ENCODE measurements around the gene CRTC1.
A peak's percentile ranks its signal among the peaks of the same experiment; 100 is the strongest.

CRTC1 gene, protein sequence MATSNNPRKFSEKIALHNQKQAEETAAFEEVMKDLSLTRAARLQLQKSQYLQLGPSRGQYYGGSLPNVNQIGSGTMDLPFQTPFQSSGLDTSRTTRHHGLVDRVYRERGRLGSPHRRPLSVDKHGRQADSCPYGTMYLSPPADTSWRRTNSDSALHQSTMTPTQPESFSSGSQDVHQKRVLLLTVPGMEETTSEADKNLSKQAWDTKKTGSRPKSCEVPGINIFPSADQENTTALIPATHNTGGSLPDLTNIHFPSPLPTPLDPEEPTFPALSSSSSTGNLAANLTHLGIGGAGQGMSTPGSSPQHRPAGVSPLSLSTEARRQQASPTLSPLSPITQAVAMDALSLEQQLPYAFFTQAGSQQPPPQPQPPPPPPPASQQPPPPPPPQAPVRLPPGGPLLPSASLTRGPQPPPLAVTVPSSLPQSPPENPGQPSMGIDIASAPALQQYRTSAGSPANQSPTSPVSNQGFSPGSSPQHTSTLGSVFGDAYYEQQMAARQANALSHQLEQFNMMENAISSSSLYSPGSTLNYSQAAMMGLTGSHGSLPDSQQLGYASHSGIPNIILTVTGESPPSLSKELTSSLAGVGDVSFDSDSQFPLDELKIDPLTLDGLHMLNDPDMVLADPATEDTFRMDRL

GRCh38 chr19:18683109-18683957 is at the start of gene CRTC1:
TSS of gene CRTC1 (plus strand) at chr19:18683680. CDS start at chr19:18683703, 23 bp downstream.
- DNase-seq: peak; percentile 57

DNA sequence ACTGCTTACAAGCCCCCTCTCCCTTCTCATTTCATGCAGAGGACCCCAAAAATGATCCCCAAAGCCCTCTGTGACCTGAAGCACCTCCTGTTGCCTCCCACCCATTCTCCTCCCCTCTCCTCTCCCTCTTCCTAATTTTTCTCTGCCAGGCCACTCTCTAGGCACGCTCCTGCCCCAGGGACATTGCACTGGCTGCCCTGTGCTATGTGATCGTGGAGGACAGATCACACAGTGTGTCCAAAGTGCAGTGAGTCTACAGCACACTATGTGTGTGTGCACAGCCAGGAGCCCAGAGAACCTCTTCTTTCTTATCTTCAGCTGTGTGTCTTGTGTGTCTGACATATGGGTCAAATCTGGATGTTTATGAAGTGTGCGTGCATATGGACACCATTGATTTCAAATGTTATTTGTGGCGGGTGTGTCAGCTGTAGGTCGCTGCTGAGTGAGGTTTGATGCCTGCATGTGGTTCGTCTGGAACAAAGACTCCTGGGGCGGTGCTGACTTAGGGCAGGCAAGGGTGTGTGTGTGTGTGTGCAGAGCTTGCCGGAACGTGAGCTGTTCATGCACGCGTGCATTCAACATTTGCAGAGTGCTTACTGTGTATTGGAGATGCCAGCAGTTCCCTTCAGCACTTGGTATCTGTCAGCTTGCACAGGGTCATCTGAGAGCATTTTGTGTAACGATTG is 48.7 kb upstream of the CRTC1 start:
- DNase-seq: no peak

- DNase-seq: no peak
Observed at GRCh38 chr19:18635831-18636182, 47.7 kb upstream of the CRTC1 start.

GRCh38 chr19:18636183-18636968 is 47.1 kb upstream of the CRTC1 start:
- peak; percentile 79 for DNase-seq

- no peak for DNase-seq
Observed at GRCh38 chr19:18636969-18637629, 46.4 kb upstream of the CRTC1 start, which contains the start of gene KLHL26. TSS of gene KLHL26 (plus strand) at chr19:18637028. CDS start at chr19:18637055, 27 bp downstream.

GRCh38 chr19:18637673-18638630 is 45.5 kb upstream of the CRTC1 start:
- DNase-seq: no peak

GRCh38 chr19:18639706-18640243 is 43.7 kb upstream of the CRTC1 start:
- no peak for DNase-seq

DNA sequence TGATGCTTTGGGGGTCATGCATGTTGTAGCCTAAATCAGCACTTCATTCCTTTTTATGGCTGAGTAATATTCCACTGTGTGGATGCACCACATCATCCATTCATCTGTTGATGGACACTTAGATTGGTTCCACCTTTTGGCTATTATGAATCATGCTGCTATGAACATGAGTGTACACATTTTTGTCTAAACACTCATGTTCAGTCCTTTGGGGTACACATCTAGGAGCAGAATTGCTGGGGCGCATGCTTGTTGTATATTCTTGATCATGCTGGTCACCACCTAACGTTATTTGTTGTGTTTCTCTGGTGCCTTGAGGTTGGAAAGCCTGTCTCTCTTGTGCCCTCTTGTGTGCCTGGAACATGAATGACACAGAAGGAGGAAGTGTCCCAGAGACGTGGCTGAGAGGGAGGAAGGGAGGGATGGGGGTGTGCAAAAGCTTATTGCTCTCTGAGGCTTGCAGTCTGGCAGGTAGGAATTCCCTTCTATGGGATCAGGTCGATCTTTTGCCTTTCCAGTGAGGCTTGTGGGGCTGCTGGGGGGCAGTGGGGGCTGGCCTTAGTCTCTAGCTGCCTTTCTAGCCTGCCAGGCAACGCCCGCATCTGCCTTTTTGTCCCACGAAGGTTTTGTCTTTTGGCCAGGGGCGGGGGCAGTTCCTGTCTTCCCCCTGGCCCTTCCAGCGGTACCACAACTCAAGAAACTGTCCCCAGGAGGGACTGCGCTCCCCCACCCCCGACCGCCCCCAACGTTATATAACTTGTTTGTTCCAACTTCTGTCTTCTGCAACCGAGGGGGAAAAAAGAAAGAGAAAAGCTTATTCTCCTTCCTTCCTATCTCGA is 39.1 kb upstream of the CRTC1 start:
- peak; percentile 56 for DNase-seq

DNA sequence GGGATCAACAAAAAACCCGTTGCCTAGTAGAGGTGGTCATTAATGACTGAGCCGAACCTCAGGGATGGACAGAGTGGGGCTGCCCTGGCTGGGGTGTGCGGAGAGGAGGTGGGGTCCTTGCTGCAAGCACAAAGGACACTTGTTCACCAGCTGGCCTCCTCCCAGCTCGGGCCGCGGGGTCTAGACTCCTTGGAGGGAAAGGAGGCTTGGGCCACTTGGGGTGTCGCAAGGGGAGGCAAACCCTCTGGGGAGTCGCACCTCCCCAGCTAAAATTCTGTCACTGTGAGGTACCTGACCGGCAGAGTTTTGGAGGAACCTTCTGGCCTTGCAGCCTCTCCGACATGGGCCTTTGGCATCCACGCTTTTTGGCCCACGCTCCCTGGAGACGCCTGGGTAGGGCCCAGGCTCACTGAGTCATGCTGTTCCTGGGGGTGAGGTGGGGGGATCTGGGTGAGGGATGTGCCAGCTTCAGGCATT is 38.4 kb upstream of the CRTC1 start:
- DNase-seq: no peak

DNA sequence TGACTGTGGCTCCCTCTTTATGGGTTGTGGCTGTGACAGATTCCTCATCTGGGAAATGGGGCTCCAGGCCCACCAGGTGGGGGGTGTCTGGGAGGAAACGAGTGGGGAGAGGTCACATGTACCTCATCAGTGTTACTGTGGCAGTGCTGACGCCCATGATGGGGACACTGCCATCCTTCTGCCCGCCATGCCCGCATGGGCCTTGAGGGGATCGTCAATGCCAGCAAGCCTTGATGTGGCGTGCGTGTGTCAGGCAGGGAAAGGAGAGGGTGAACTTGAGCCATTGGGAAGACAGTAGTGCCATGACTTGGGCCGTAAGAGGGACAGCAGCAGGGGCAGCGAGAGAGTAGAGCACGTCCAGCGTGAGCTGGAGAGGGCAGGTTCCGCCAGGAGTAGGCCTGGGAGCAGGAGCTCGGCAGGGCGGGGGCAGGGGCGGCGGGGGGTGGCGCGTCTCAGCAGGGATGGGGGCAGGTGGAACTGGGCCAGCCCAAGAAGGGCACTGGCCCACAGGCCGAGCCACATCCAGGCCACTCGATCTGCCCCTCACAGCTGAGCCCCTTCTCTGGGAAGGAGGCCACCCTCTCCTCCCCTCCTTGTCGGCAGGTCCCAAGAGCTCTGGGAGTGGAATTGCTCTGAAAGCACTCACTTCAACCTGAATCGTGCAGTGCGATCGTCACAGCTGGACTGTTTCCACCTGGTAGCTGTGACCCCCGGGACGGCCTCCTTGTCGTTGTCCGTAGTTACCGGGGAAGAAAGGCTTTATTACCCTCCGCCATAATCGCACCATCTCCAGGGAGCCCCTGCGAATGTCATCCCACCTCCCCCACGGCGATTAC is 36.7 kb upstream of the CRTC1 start:
- DNase-seq: no peak

DNA sequence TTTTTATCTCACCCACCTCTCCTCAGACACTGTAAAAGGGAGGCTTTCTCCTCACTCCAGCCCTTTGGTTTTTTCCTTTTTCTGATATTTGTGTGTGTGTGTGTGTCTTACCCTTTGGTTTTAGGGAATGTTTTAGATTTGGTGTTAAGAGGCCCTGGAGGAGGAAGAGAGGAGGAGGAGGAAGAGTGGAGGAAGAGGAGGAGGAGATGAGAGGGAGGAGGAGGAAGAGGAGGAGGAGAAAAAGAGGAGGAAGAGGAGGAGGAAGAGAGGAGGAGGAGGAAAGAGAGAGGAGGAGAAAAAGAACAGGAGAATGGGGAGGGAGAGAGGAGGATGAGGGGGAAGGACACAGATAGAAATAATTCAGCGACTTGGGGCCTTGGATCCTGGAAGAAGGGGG is 36.1 kb upstream of the CRTC1 start:
- DNase-seq: no peak

DNA sequence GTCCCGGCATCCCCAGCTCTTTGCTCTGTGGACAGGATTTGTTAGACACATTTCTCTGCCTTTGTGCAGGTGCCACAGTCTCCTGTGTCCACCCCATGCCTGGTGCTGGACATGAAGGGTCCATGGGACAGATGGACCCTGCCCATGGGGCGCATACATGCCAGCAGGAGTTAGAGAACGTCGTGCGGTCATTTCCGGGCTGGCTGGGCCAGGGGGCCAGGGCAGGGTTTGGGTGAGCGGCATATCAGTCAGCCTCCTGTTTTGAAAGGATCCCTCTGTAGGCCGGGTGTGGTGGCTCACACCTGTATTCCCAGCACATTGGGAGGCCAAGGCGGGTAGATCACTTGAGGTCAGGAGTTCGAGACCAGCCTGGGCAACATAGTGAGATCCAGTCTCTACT is 35.7 kb upstream of the CRTC1 start:
- no peak for DNase-seq

DNA sequence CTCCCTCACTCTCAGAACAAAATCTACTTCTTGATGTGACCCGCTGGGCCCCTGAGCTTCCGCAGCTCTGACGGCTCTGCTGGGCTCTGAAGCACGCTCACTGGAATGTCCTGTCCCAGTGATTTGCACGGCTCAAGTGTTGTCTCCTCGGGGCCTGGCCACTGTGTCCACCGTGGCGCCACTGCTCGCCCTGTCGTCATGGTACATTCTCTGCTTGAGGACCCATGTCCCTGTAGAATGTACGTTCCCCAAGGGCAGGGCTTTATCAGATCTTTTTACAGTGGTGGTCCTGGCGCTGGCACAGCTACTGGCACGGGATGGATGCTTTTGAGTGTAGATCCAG is 34.5 kb upstream of the CRTC1 start:
- DNase-seq: no peak

DNA sequence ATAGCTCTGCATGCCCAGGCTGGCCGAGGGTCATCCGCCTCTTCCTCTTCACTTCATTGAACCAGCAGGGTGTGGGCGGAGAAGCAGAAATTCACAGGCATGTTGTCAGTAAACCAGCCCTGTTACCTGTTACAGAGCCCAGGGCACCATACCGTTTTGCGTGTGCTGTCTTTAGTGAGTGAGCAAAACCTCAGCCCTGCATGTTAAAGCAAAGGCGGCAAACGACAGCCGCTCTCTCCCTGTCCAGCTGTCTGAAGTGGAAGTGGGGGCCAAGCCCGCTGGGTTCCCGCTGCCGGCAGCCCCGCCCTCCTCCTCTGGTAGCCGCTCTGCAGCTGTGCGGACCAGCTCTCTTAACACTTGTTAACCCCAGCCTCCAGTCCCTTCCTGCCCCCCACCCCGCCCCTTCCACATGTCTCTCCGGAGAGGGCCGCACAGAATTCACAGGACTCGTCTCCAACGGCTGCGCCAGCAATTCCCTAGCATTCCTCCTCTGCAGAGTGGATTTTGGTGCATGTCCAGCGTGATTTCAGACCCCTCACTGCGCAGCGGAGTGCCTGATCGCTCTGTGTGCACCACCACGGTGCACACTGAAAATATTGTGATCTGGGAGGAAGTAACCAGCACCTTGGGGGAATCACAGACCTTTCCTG is 34.0 kb upstream of the CRTC1 start:
- peak; percentile 19 for DNase-seq

GRCh38 chr19:18650021-18650390 is 33.5 kb upstream of the CRTC1 start:
- no peak for DNase-seq

- no peak for DNase-seq
Observed at GRCh38 chr19:18650468-18651041, 32.9 kb upstream of the CRTC1 start.

DNA sequence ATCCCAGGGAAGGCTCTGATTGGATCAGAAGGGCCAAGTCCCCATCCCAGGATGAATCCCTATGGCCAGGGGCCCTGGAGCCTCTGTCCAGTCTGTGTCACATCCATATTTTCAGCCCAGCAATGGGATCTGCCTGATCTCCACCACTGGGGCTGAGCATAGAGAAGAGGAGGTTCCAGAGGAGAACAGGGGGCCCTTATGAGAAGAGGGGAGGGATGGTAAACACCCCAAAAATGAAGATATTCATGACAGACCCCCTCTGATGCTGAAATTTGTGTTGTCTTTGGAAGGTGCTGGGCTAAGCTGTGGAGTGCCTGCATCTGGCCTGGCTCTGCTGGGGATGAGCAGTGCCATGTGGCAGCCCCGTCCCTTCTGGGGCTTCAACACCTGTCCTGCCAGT is 32.2 kb upstream of the CRTC1 start:
- no peak for DNase-seq
